NCI-H2029 (cell line): ENCODE data around the gene OR9K2.
"Not testable (repeated sequence)": the region's sequence is repeated elsewhere in the genome, so short reads cannot be mapped to it uniquely, and the experiment has no call there.

Experiments
- DNase-seq: peaks from one replicate; lab custom pipeline; 2025; lab: John Stamatoyannopoulos, UW

The OR9K2 gene

GRCh38 chr12:55126106-55126505, at the start of gene OR9K2:
Gene OR9K2, plus strand, starts transcription at chr12:55126406. Its CDS starts 3,429 bp downstream, at chr12:55129835.
- DNase-seq, result no peak

DNA sequence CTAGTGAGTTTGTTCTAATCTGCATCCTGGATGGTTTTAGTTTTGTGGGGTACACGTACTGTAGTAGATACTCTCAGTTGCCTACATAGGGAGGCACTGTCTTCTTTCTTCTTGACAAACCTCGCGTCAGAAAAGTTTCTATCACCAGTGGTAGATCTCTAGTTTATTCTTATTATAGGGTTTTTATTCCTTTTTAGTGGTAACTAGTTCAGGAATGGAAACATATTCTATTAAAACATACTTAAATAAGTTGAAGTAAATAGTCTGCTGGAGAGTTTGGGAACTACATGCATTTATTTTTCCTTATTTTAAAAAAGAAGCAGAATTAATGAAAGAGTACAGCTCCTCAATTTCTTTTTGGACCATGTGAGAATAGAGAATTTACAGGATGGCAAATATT, 33.6 kb upstream of the OR9K2 start:
- no peak for DNase-seq

GRCh38 chr12:55112378-55112875, 13.8 kb upstream of the OR9K2 start:
- DNase-seq, result no peak

GRCh38 chr12:55116152-55116551, 10.1 kb upstream of the OR9K2 start:
- DNase-seq, result no peak

DNA sequence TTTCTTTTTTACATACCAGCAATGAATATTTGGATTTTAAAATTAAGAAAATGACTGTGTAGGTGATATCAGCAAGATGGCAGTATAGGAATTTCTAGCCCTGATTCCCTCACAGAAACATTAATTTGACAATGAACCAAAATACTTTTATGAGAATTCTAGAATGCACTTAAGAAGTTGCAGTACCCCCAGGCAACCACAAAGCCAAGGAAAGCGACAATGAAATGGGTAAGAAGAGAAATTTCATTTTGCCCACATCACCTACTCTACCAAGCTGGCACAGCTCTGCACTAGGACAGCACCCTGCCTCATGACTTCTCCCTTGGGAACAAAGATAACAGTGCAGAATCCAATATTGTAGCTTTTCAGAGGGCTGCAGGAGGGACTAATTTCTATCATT, 6.6 kb downstream of the OR9K2 start:
- DNase-seq, result no peak

- DNase-seq, result peak; percentile 54
These were observed 16.7 kb downstream of the OR9K2 start for GRCh38 chr12:55142669-55143565.

GRCh38 chr12:55143566-55143870, 17.3 kb downstream of the OR9K2 start:
- no peak for DNase-seq

GRCh38 chr12:55167010-55167640, 40.9 kb downstream of the OR9K2 start:
- DNase-seq, result not testable (repeated sequence)

GRCh38 chr12:55171445-55171844, 45.2 kb downstream of the OR9K2 start:
- DNase-seq, result no peak

DNA sequence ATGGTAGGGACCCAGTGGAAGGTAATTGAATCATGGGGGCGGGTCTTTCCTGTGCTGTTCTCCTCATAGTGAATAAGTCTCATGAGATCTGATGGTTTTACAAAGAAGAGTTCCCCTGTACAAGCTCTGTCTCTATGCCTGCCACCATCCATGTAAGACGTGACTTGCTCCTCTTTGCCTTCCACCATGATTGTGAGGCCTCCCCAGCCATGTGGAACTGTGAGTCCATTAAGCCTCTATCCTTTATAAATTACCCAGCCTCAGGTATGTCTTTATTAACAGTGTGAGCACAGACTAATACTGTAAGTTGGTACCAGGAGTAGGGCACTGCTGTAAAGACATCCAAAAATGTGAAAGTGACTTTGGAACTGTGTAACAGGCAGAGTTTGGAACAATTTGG, 45.6 kb downstream of the OR9K2 start:
- DNase-seq, result not testable (repeated sequence)

GRCh38 chr12:55172686-55173085, 46.5 kb downstream of the OR9K2 start:
- no peak for DNase-seq

- DNase-seq, result no peak
These were observed 47.2 kb downstream of the OR9K2 start for GRCh38 chr12:55173456-55173855.
